ENCODE measurements around the gene MEIKIN.

Gene MEIKIN

GRCh38 chr5:131974622-131974955 lies 29.1 kb upstream of the MEIKIN start:
- TF ChIP-seq CTCF (IDR thresholded peaks at IDR 0.05; ENCODE audit: control insufficient read depth, insufficient read depth, low read depth, low read length, missing control alignments): no peak
- H3K4me3 ChIP-seq (ENCODE audit: control insufficient read depth, low read depth, low read length): no peak overlapping the region
- DNase-seq (ENCODE audit: low read depth): no peak

DNA sequence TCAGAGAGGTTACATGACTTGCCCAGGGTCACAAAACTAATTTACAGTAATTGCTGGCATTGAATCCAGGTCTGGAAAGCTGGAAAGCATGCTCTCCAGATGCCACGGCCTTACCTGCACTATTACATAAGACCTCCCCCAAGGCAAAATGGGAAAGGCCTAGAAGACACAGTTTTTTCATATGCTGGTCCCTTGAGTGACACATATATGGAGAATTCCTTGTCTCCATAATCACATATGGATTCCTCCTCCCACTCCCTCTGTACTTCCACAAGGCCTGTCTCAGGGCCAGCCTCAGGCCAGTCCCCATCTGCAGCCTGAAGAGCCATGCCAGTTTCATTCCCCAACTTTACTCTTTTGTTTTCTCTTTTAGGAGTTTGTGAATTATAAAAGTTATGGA lies 28.6 kb upstream of the MEIKIN start:
- TF ChIP-seq CTCF (IDR thresholded peaks at IDR 0.05; ENCODE audit: control insufficient read depth, insufficient read depth, low read depth, low read length, missing control alignments): no peak
- DNase-seq (ENCODE audit: low read depth): no peak

GRCh38 chr5:131973089-131973712 lies 27.7 kb upstream of the MEIKIN start:
- TF ChIP-seq CTCF (IDR thresholded peaks at IDR 0.05; ENCODE audit: control insufficient read depth, insufficient read depth, low read depth, low read length, missing control alignments): no peak
- no peak for DNase-seq (ENCODE audit: low read depth)
- no peak overlapping the region for H3K4me3 ChIP-seq (ENCODE audit: control insufficient read depth, low read depth, low read length)

More for the DNA sequence above, 28.6 kb upstream of the MEIKIN start:
- no peak overlapping the region for H3K4me3 ChIP-seq (ENCODE audit: control insufficient read depth, low read depth, low read length)

- no peak for DNase-seq (ENCODE audit: low read depth)
- H3K4me3 ChIP-seq (ENCODE audit: control insufficient read depth, low read depth, low read length): no peak overlapping the region
- no peak for TF ChIP-seq CTCF (IDR thresholded peaks at IDR 0.05; ENCODE audit: control insufficient read depth, insufficient read depth, low read depth, low read length, missing control alignments)
Observed at GRCh38 chr5:131968396-131968954, 23.0 kb upstream of the MEIKIN start.

GRCh38 chr5:131966551-131966950 lies 21.1 kb upstream of the MEIKIN start:
- no peak for TF ChIP-seq CTCF (IDR thresholded peaks at IDR 0.05; ENCODE audit: control insufficient read depth, insufficient read depth, low read depth, low read length, missing control alignments)
- DNase-seq (ENCODE audit: low read depth): no peak

GRCh38 chr5:131965826-131966415 lies 20.5 kb upstream of the MEIKIN start:
- H3K4me3 ChIP-seq (ENCODE audit: control insufficient read depth, low read depth, low read length): no peak overlapping the region
- DNase-seq (ENCODE audit: low read depth): no peak
- no peak for TF ChIP-seq CTCF (IDR thresholded peaks at IDR 0.05; ENCODE audit: control insufficient read depth, insufficient read depth, low read depth, low read length, missing control alignments)

More at GRCh38 chr5:131966551-131966950, 21.1 kb upstream of the MEIKIN start:
- no peak overlapping the region for H3K4me3 ChIP-seq (ENCODE audit: control insufficient read depth, low read depth, low read length)
